ENCODE results near the gene PADI2. TPM values are rescaled to one million over a fixed set of nuclear protein-coding genes. Genes with fewer than 3 reads are reported as not detected.

PADI2 gene
- total and polyA plus RNA-seq, 2 donors (not counting 3 experiments of a cell fraction or from before 2014, with no cell fraction given) = not detected

DNA sequence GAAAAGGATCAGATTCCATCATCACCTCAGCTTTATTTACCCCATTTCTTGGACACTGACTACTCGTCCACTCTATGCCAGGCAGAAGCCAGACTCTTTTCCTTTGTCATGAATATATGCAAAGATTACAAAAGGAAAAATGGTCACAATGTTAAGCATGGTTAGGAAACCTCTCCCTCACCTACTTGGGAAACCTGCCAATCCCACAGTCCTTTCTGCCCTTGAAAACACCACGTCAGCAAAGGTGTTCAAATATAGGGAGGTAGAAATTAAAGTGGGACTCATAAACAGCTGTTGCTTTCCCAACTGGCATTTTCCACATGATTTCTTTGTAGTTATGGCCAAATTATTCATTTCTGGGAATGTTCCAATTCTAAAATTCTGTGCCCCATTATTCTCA, 91.4 kb downstream of the PADI2 start:
- no peak overlapping the region for H3K9ac ChIP-seq (replicated peaks; ENCODE audit: extremely low read depth, insufficient read depth, low read length)
- H3K36me3 ChIP-seq (ENCODE audit: control insufficient read depth in 2 of 2, extremely low read depth in 1 of 2, insufficient read depth in 2 of 2, low read length in 2 of 2) = peaks cover 21 to 28% of the 10 kb centered on the region in 2 experiments
- H3K4me1 ChIP-seq (ENCODE audit: control insufficient read depth, extremely low read depth, insufficient read depth, low read length) = no peaks in the 10 kb centered on the region
- H3K79me2 ChIP-seq (ENCODE audit: control insufficient read depth, insufficient read depth, low read length) = no peaks in the 10 kb centered on the region
- H2AFZ ChIP-seq (ENCODE audit: low read depth, low read length) = no peak overlapping the region
- no peak for FAIRE-seq
- CTCF ChIA-PET = interaction anchor here (1.0 to 1.6 kb wide), 3 partner anchors 18 to 67 kb away, joined by 3 to 4 read pairs (median 4); no protein-coding TSS in a partner anchor
- no peaks in the 10 kb centered on the region for H3K9me1 ChIP-seq (replicated peaks; ENCODE audit: control insufficient read depth, extremely low read depth, insufficient read depth, low read length)
- H3K4me3 ChIP-seq (replicated peaks in 1 of 3; ENCODE audit: insufficient read depth in 1 of 3, low read depth in 1 of 3, low read length in 3 of 3) = no peak overlapping the region
- no peak overlapping the region for H3K27ac ChIP-seq (ENCODE audit: insufficient read depth, low read depth, low read length)
- dilution Hi-C loops (cut with MboI; ENCODE audit: extremely low pct_ligation_motif_present, low sequenced_read_pairs) (no loop called here), intact Hi-C loops (cut with micrococcal nuclease) (no loop called here)
- H4K20me1 ChIP-seq (replicated peaks; ENCODE audit: control insufficient read depth, extremely low read depth, insufficient read depth, low read length) = no peaks in the 10 kb centered on the region
- no peak overlapping the region for H3K4me2 ChIP-seq (ENCODE audit: insufficient read depth, low read length)
- H3K9me3 ChIP-seq (replicated peaks; ENCODE audit: control insufficient read depth, insufficient read depth, low read length) = no peaks in the 10 kb centered on the region
- TF ChIP-seq EZH2 (IDR thresholded peaks at IDR 0.05; ENCODE audit: borderline replicate concordance, low read depth, low read length, severe bottlenecking) (no peak), FOS (IDR thresholded peaks at IDR 0.05; ENCODE audit: borderline replicate concordance, insufficient read depth, low read length) (no peak), JUN (IDR thresholded peaks at IDR 0.05; ENCODE audit: borderline replicate concordance, insufficient read depth, insufficient read length, low read depth) (no peak), POLR2AphosphoS5 (IDR thresholded peaks at IDR 0.05; ENCODE audit: insufficient read depth, low read depth, low read length) (no peak), MAX (IDR thresholded peaks at IDR 0.05; ENCODE audit: insufficient read depth, insufficient read length) (no peak), GATA2 (IDR thresholded peaks at IDR 0.05; ENCODE audit: insufficient read depth, insufficient read length, low read depth, low read length) (no peak), POLR2A (IDR thresholded peaks at IDR 0.05; ENCODE audit: low read depth, low read length) (no peak), MYC (IDR thresholded peaks at IDR 0.05; ENCODE audit: low read depth, low read length) (no peak)
- TF ChIP-seq, protein P1, sequence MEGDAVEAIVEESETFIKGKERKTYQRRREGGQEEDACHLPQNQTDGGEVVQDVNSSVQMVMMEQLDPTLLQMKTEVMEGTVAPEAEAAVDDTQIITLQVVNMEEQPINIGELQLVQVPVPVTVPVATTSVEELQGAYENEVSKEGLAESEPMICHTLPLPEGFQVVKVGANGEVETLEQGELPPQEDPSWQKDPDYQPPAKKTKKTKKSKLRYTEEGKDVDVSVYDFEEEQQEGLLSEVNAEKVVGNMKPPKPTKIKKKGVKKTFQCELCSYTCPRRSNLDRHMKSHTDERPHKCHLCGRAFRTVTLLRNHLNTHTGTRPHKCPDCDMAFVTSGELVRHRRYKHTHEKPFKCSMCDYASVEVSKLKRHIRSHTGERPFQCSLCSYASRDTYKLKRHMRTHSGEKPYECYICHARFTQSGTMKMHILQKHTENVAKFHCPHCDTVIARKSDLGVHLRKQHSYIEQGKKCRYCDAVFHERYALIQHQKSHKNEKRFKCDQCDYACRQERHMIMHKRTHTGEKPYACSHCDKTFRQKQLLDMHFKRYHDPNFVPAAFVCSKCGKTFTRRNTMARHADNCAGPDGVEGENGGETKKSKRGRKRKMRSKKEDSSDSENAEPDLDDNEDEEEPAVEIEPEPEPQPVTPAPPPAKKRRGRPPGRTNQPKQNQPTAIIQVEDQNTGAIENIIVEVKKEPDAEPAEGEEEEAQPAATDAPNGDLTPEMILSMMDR (IDR thresholded peaks at IDR 0.05; ENCODE audit: extremely low read depth in 1 of 2, insufficient read depth in 1 of 2, low read depth in 1 of 2, low read length in 2 of 2) = no peak
- no peaks in the 10 kb centered on the region for H3K27me3 ChIP-seq (ENCODE audit: control insufficient read depth in 2 of 2, insufficient read depth in 2 of 2, low read length in 2 of 2)
- POLR2A ChIA-PET = no interaction called here
- no TSS peak for BruUV-seq (replicated peaks)
- no peak for DNase-seq (ENCODE audit: low read depth, low spot score)
